ENCODE data around the gene PRKD1.

DNA sequence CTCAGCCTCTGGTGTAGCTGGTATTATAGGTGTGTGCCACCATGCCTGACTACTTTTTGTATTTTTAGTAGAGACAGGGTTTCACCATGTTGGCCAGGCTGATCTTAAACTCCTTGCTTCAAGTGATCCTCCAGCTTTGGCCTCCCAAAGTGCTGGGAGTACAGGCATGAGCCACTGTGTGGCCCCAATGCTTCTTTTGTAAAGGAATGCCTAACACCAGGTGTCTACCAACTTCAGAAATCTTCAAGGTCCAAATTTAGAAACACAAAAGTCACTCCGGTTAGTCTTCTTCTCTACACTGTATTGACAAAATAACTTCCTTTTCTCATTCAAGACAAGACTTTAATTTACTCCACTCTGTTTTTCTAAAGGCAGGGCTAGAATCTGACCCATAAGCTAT, 188.7 kb downstream of the PRKD1 start:
- TF ChIP-seq, protein P1, sequence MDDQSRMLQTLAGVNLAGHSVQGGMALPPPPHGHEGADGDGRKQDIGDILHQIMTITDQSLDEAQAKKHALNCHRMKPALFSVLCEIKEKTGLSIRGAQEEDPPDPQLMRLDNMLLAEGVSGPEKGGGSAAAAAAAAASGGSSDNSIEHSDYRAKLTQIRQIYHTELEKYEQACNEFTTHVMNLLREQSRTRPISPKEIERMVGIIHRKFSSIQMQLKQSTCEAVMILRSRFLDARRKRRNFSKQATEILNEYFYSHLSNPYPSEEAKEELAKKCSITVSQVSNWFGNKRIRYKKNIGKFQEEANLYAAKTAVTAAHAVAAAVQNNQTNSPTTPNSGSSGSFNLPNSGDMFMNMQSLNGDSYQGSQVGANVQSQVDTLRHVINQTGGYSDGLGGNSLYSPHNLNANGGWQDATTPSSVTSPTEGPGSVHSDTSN (IDR thresholded peaks at IDR 0.05): no peak
- TF ChIP-seq EZH2phosphoT487 (IDR thresholded peaks at IDR 0.05; ENCODE audit: borderline replicate concordance, low read depth): no peak

All from SK-N-SH (cell line).